ENCODE results near the gene SSMEM1. TPM values are rescaled to one million over a fixed set of nuclear protein-coding genes. Genes with fewer than 3 reads are reported as not detected.
"Not testable (repeated sequence)": the region's sequence is repeated elsewhere in the genome, so short reads cannot be mapped to it uniquely, and the experiment has no call there.

The SSMEM1 gene
- not detected for polyA plus RNA-seq (2013, experiment 1 of 2)
- polyA plus RNA-seq (2013, experiment 2 of 2), result not detected

GRCh38 chr7:130207642-130208041 lies at the start of gene SSMEM1:
Gene SSMEM1, plus strand, starts transcription at chr7:130207860. Its CDS starts 51 bp downstream, at chr7:130207911.
- Histone ChIP-seq H3K9ac (ENCODE audit: low read depth, low read length) (no peak within 1 kb of the TSS), H3K4me3 (ENCODE audit: low read length) (no peak within 1 kb of the TSS), H3K9me3 (ENCODE audit: insufficient read depth, low read depth, low read length) (no peaks in the 10 kb centered on the region), H3K27me3 (ENCODE audit: insufficient read depth, low read length) (no peaks in the 10 kb centered on the region), H3K4me1 (ENCODE audit: insufficient read depth, low read length) (peaks cover 9% of the 10 kb centered on the region; the same call in 1 of the 2 replicates), H3K27ac (ENCODE audit: low read depth, low read length) (no peak within 1 kb of the TSS), H3K36me3 (ENCODE audit: insufficient read depth, low read length) (peaks cover 14% of the 10 kb centered on the region)

GRCh38 chr7:130160023-130160422 lies 47.6 kb upstream of the SSMEM1 start:
- H3K27ac ChIP-seq (ENCODE audit: low read depth, low read length), result no peak overlapping the region
- no peaks in the 10 kb centered on the region for H3K4me1 ChIP-seq (ENCODE audit: insufficient read depth, low read length)
- H3K9me3 ChIP-seq (ENCODE audit: insufficient read depth, low read depth, low read length), result peaks cover 4% of the 10 kb centered on the region; the same call in 1 of the 2 replicates
- H3K36me3 ChIP-seq (ENCODE audit: insufficient read depth, low read length), result peaks cover 49% of the 10 kb centered on the region
- no peak overlapping the region for H3K9ac ChIP-seq (ENCODE audit: low read depth, low read length)
- 94% methylated on average over 2 of the region's 2 CpGs for WGBS
- H3K27me3 ChIP-seq (ENCODE audit: insufficient read depth, low read length), result no peaks in the 10 kb centered on the region
- H3K4me3 ChIP-seq (ENCODE audit: low read length), result no peak overlapping the region

- H3K9me3 ChIP-seq (ENCODE audit: insufficient read depth, low read depth, low read length), result peaks cover 4% of the 10 kb centered on the region; the same call in 1 of the 2 replicates
- no peak overlapping the region for H3K9ac ChIP-seq (ENCODE audit: low read depth, low read length)
- no peaks in the 10 kb centered on the region for H3K27me3 ChIP-seq (ENCODE audit: insufficient read depth, low read length)
- H3K4me1 ChIP-seq (ENCODE audit: insufficient read depth, low read length), result no peaks in the 10 kb centered on the region
- WGBS, result 95% methylated on average over 8 of the region's 8 CpGs
- no peak overlapping the region for H3K27ac ChIP-seq (ENCODE audit: low read depth, low read length)
- H3K4me3 ChIP-seq (ENCODE audit: low read length), result no peak overlapping the region
- peaks cover 53% of the 10 kb centered on the region for H3K36me3 ChIP-seq (ENCODE audit: insufficient read depth, low read length)
Measured at GRCh38 chr7:130160455-130160854, 47.2 kb upstream of the SSMEM1 start.

GRCh38 chr7:130162196-130162595 lies 45.5 kb upstream of the SSMEM1 start:
- WGBS, result 96% methylated on average over 5 of the region's 5 CpGs
- Histone ChIP-seq H3K27me3 (ENCODE audit: insufficient read depth, low read length) (no peaks in the 10 kb centered on the region), H3K4me1 (ENCODE audit: insufficient read depth, low read length) (no peaks in the 10 kb centered on the region), H3K9me3 (ENCODE audit: insufficient read depth, low read depth, low read length) (no peaks in the 10 kb centered on the region), H3K9ac (ENCODE audit: low read depth, low read length) (no peak overlapping the region), H3K4me3 (ENCODE audit: low read length) (no peak overlapping the region), H3K27ac (ENCODE audit: low read depth, low read length) (no peak overlapping the region), H3K36me3 (ENCODE audit: insufficient read depth, low read length) (peaks cover 69% of the 10 kb centered on the region)

GRCh38 chr7:130174237-130174959 lies 33.3 kb upstream of the SSMEM1 start:
- Histone ChIP-seq H3K9me3 (ENCODE audit: insufficient read depth, low read depth, low read length) (no peaks in the 10 kb centered on the region), H3K4me1 (ENCODE audit: insufficient read depth, low read length) (no peaks in the 10 kb centered on the region), H3K27me3 (ENCODE audit: insufficient read depth, low read length) (no peaks in the 10 kb centered on the region), H3K27ac (ENCODE audit: low read depth, low read length) (no peak overlapping the region), H3K36me3 (ENCODE audit: insufficient read depth, low read length) (peaks cover 90% of the 10 kb centered on the region), H3K9ac (ENCODE audit: low read depth, low read length) (no peak overlapping the region), H3K4me3 (ENCODE audit: low read length) (no peak overlapping the region)
- WGBS, result 95% methylated on average over 3 of the region's 4 CpGs

GRCh38 chr7:130178251-130178650 lies 29.4 kb upstream of the SSMEM1 start:
- Histone ChIP-seq H3K27ac (ENCODE audit: low read depth, low read length) (no peak overlapping the region), H3K9ac (ENCODE audit: low read depth, low read length) (no peak overlapping the region), H3K27me3 (ENCODE audit: insufficient read depth, low read length) (no peaks in the 10 kb centered on the region), H3K4me1 (ENCODE audit: insufficient read depth, low read length) (no peaks in the 10 kb centered on the region), H3K36me3 (ENCODE audit: insufficient read depth, low read length) (peaks cover 91% of the 10 kb centered on the region), H3K9me3 (ENCODE audit: insufficient read depth, low read depth, low read length) (no peaks in the 10 kb centered on the region), H3K4me3 (ENCODE audit: low read length) (no peak overlapping the region)
- 96% methylated on average over 3 of the region's 4 CpGs for WGBS

GRCh38 chr7:130179631-130180030 lies 28.0 kb upstream of the SSMEM1 start:
- H3K4me3 ChIP-seq (ENCODE audit: low read length), result no peak overlapping the region
- no peaks in the 10 kb centered on the region for H3K9me3 ChIP-seq (ENCODE audit: insufficient read depth, low read depth, low read length)
- H3K36me3 ChIP-seq (ENCODE audit: insufficient read depth, low read length), result peaks cover 91% of the 10 kb centered on the region
- H3K4me1 ChIP-seq (ENCODE audit: insufficient read depth, low read length), result no peaks in the 10 kb centered on the region
- H3K27ac ChIP-seq (ENCODE audit: low read depth, low read length), result no peak overlapping the region
- no peak overlapping the region for H3K9ac ChIP-seq (ENCODE audit: low read depth, low read length)
- 100% methylated on average over 2 of the region's 2 CpGs for WGBS
- H3K27me3 ChIP-seq (ENCODE audit: insufficient read depth, low read length), result no peaks in the 10 kb centered on the region

GRCh38 chr7:130180571-130181262 lies 26.9 kb upstream of the SSMEM1 start:
- H3K27ac ChIP-seq (ENCODE audit: low read depth, low read length), result no peak overlapping the region
- H3K9ac ChIP-seq (ENCODE audit: low read depth, low read length), result no peak overlapping the region
- H3K9me3 ChIP-seq (ENCODE audit: insufficient read depth, low read depth, low read length), result no peaks in the 10 kb centered on the region
- H3K36me3 ChIP-seq (ENCODE audit: insufficient read depth, low read length), result peaks cover 88% of the 10 kb centered on the region
- H3K4me3 ChIP-seq (ENCODE audit: low read length), result no peak overlapping the region
- 96% methylated on average over 9 of the region's 9 CpGs for WGBS
- H3K4me1 ChIP-seq (ENCODE audit: insufficient read depth, low read length), result no peaks in the 10 kb centered on the region
- H3K27me3 ChIP-seq (ENCODE audit: insufficient read depth, low read length), result no peaks in the 10 kb centered on the region

GRCh38 chr7:130181263-130181605 lies 26.4 kb upstream of the SSMEM1 start:
- no peaks in the 10 kb centered on the region for H3K27me3 ChIP-seq (ENCODE audit: insufficient read depth, low read length)
- no peaks in the 10 kb centered on the region for H3K9me3 ChIP-seq (ENCODE audit: insufficient read depth, low read depth, low read length)
- H3K27ac ChIP-seq (ENCODE audit: low read depth, low read length), result no peak overlapping the region
- H3K36me3 ChIP-seq (ENCODE audit: insufficient read depth, low read length), result peaks cover 85% of the 10 kb centered on the region
- no peak overlapping the region for H3K4me3 ChIP-seq (ENCODE audit: low read length)
- no peaks in the 10 kb centered on the region for H3K4me1 ChIP-seq (ENCODE audit: insufficient read depth, low read length)
- no peak overlapping the region for H3K9ac ChIP-seq (ENCODE audit: low read depth, low read length)
- 95% methylated on average over 2 of the region's 2 CpGs for WGBS

- H3K4me1 ChIP-seq (ENCODE audit: insufficient read depth, low read length), result no peaks in the 10 kb centered on the region
- no peak overlapping the region for H3K9ac ChIP-seq (ENCODE audit: low read depth, low read length)
- H3K4me3 ChIP-seq (ENCODE audit: low read length), result no peak overlapping the region
- H3K9me3 ChIP-seq (ENCODE audit: insufficient read depth, low read depth, low read length), result no peaks in the 10 kb centered on the region
- H3K27me3 ChIP-seq (ENCODE audit: insufficient read depth, low read length), result no peaks in the 10 kb centered on the region
- H3K36me3 ChIP-seq (ENCODE audit: insufficient read depth, low read length), result peaks cover 76% of the 10 kb centered on the region
- no peak overlapping the region for H3K27ac ChIP-seq (ENCODE audit: low read depth, low read length)
- WGBS, result 100% methylated on average over 1 of the region's 2 CpGs
Measured at GRCh38 chr7:130182990-130183389, 24.7 kb upstream of the SSMEM1 start.

- not testable (repeated sequence) for H3K9ac ChIP-seq (ENCODE audit: low read depth, low read length); H3K27me3 ChIP-seq (ENCODE audit: insufficient read depth, low read length); H3K27ac ChIP-seq (ENCODE audit: low read depth, low read length); H3K4me1 ChIP-seq (ENCODE audit: insufficient read depth, low read length); H3K4me3 ChIP-seq (ENCODE audit: low read length); H3K9me3 ChIP-seq (ENCODE audit: insufficient read depth, low read depth, low read length)
- 96% methylated on average over 5 of the region's 5 CpGs for WGBS
- H3K36me3 ChIP-seq (ENCODE audit: insufficient read depth, low read length), result peaks cover 74% of the 10 kb centered on the region
Measured at GRCh38 chr7:130184349-130184748, 23.3 kb upstream of the SSMEM1 start.

All from HUES64 (cell line).